H9 (cell line): Measurements from ENCODE around the gene MAGEA4. TPM values are rescaled to one million over a fixed set of nuclear protein-coding genes. Genes with fewer than 3 reads are reported as not detected.

Source experiments
- DNase-seq: peaks from one replicate; pipeline ENCODE4 v3.0.0-alpha.2; 2017
- H2AFZ ChIP-seq: one replicate; pipeline ENCODE4 v1.6.1; 2013; ENCODE audit warnings: mild to moderate bottlenecking, low read length, control low read depth, moderate library complexity
- H2AK5ac ChIP-seq: 2 replicates; pipeline ENCODE4 v1.6.1; 2013; ENCODE audit warnings: low read length, control low read depth, mixed read lengths; ENCODE audit not compliant: insufficient read length
- H2BK120ac ChIP-seq: one replicate; pipeline ENCODE4 v1.6.1; 2013; ENCODE audit warnings: low read depth, mild to moderate bottlenecking, low read length, control low read depth, inconsistent platforms; ENCODE audit not compliant: poor library complexity, severe bottlenecking
- H2BK12ac ChIP-seq: 2 replicates; pipeline ENCODE4 v1.6.1; 2013; ENCODE audit warnings: low read length, control low read depth, mixed read lengths, low read depth; ENCODE audit not compliant: insufficient read length
- H2BK15ac ChIP-seq: 2 replicates; pipeline ENCODE4 v1.6.1; 2013; ENCODE audit warnings: low read depth, low read length, control low read depth
- H2BK20ac ChIP-seq: one replicate; pipeline ENCODE4 v1.6.1; 2013; ENCODE audit warnings: low read depth, mild to moderate bottlenecking, low read length, control low read depth, inconsistent platforms; ENCODE audit not compliant: poor library complexity, severe bottlenecking
- H2BK5ac ChIP-seq: 2 replicates; pipeline ENCODE4 v1.6.1; 2013; ENCODE audit warnings: low read length, control low read depth, mixed read lengths; ENCODE audit not compliant: insufficient read length
- H3K14ac ChIP-seq: 2 replicates; pipeline ENCODE4 v1.6.1; 2013; ENCODE audit warnings: low read length, control low read depth; ENCODE audit not compliant: insufficient read depth
- H3K18ac ChIP-seq: 2 replicates; pipeline ENCODE4 v1.6.1; 2013; ENCODE audit warnings: low read depth, mild to moderate bottlenecking, mixed read lengths, low read length, control low read depth; ENCODE audit not compliant: insufficient read length
- H3K23ac ChIP-seq: 2 replicates; pipeline ENCODE4 v1.6.1; 2013; ENCODE audit warnings: low read length, control low read depth, mixed read lengths, low read depth; ENCODE audit not compliant: insufficient read length
- H3K23me2 ChIP-seq: 2 replicates; pipeline ENCODE4 v1.6.1; 2013; ENCODE audit warnings: low read depth, mild to moderate bottlenecking, mixed read lengths, low read length, control low read depth; ENCODE audit not compliant: insufficient read length, poor library complexity, severe bottlenecking
- H3K27ac ChIP-seq: 2 replicates; pipeline ENCODE4 v1.5.1; 2013; ENCODE audit warnings: low read length, control low read depth, mixed read lengths, low read depth; ENCODE audit not compliant: insufficient read length
- H3K27me3 ChIP-seq: 2 replicates; pipeline ENCODE4 v1.6.1; 2013; ENCODE audit warnings: low read length, control low read depth, inconsistent platforms; ENCODE audit not compliant: insufficient read depth
- H3K4ac ChIP-seq: 2 replicates; pipeline ENCODE4 v1.6.1; 2013; ENCODE audit warnings: low read depth, mild to moderate bottlenecking, control low read depth, inconsistent platforms, low read length, moderate library complexity
- H3K4me1 ChIP-seq: 2 replicates; pipeline ENCODE4 v1.6.1; 2013; ENCODE audit warnings: low read length, control low read depth, inconsistent platforms; ENCODE audit not compliant: insufficient read depth
- H3K4me2 ChIP-seq: 2 replicates; pipeline ENCODE4 v1.6.1; 2013; ENCODE audit warnings: low read length, control low read depth, mixed read lengths; ENCODE audit not compliant: insufficient read length, insufficient read depth
- H3K56ac ChIP-seq: 2 replicates; pipeline ENCODE4 v1.6.1; 2013; ENCODE audit warnings: low read depth, mild to moderate bottlenecking, mixed read lengths, low read length, control low read depth; ENCODE audit not compliant: insufficient read length
- H3K79me1 ChIP-seq: 2 replicates; pipeline ENCODE4 v1.6.1; 2013; ENCODE audit warnings: low read depth, mild to moderate bottlenecking, moderate library complexity, low read length, control low read depth, inconsistent platforms; ENCODE audit not compliant: insufficient read depth, poor library complexity, severe bottlenecking
- H3K79me2 ChIP-seq: 2 replicates; pipeline ENCODE4 v1.6.1; 2013; ENCODE audit warnings: low read length, control low read depth, inconsistent platforms; ENCODE audit not compliant: insufficient read depth
- H3K9ac ChIP-seq: 2 replicates; pipeline ENCODE4 v1.6.1; 2013; ENCODE audit warnings: low read length, control low read depth, mixed read lengths; ENCODE audit not compliant: insufficient read length; ENCODE audit errors: extremely low read depth
- H3K9me3 ChIP-seq: one replicate; pipeline ENCODE4 v1.6.1; 2013; ENCODE audit warnings: low read depth, low read length, inconsistent platforms; ENCODE audit not compliant: control insufficient read depth
- H3T11ph ChIP-seq: one replicate; pipeline ENCODE4 v1.6.1; 2013; ENCODE audit warnings: mild to moderate bottlenecking, low read length, control low read depth, inconsistent platforms
- H4K20me1 ChIP-seq: one replicate; pipeline ENCODE4 v1.6.1; 2013; ENCODE audit not compliant: control insufficient read depth, insufficient read length, insufficient read depth
- H4K5ac ChIP-seq: 2 replicates; pipeline ENCODE4 v1.6.1; 2013; ENCODE audit warnings: low read depth, mild to moderate bottlenecking, mixed read lengths, low read length, control low read depth; ENCODE audit not compliant: insufficient read length
- H4K8ac ChIP-seq: replicated peaks from 2 replicates; pipeline ENCODE4 v1.6.1; 2013; ENCODE audit warnings: low read length, control low read depth, mixed read lengths, low read depth; ENCODE audit not compliant: insufficient read length
- H4K91ac ChIP-seq: 2 replicates; pipeline ENCODE4 v1.6.1; 2013; ENCODE audit warnings: low read depth, mild to moderate bottlenecking, moderate library complexity, mixed read lengths, low read length, control low read depth; ENCODE audit not compliant: insufficient read length
- H3K27ac Mint-ChIP-seq, 3 experiments: 2 replicates in 2 of 3; 3 replicates in 1 of 3; pipeline ENCODE4 v1.8.0; 2020 to 2021; ENCODE audit warnings: mixed read lengths in 3 of 3, mild to moderate bottlenecking in 1 of 3, moderate library complexity in 1 of 3
- H3K27me3 Mint-ChIP-seq: 2 replicates; pipeline ENCODE4 v1.8.0; 2021; ENCODE audit warnings: low read depth, mild to moderate bottlenecking, moderate library complexity, mixed read lengths
- H3K36me3 Mint-ChIP-seq, 3 experiments: 2 replicates in 2 of 3; 3 replicates in 1 of 3; pipeline ENCODE4 v1.8.0; 2020 to 2021; ENCODE audit warnings: low read depth in 3 of 3, mixed read lengths in 3 of 3; ENCODE audit not compliant: insufficient read depth in 1 of 3
- H3K4me1 Mint-ChIP-seq, 2 experiments: 2 replicates each; pipeline ENCODE4 v1.8.0; 2020; ENCODE audit warnings: mixed read lengths in 2 of 2
- H3K4me3 Mint-ChIP-seq, 2 experiments: 2 replicates in 1 of 2; 3 replicates in 1 of 2; pipeline ENCODE4 v1.8.0; 2020 to 2021; ENCODE audit warnings: mild to moderate bottlenecking in 2 of 2, mixed read lengths in 2 of 2, moderate library complexity in 1 of 2
- H3K9me3 Mint-ChIP-seq, 2 experiments: 2 replicates in 1 of 2; 3 replicates in 1 of 2; pipeline ENCODE4 v1.8.0; 2020; ENCODE audit warnings: mild to moderate bottlenecking in 2 of 2, mixed read lengths in 2 of 2, moderate library complexity in 1 of 2
- CTCF ChIP-seq: fragments of 200-600 bp; sonication (generic); conservative IDR thresholded peaks from 3 replicates; pipeline ENCODE4 v1.8.0; 2021; ENCODE audit warnings: antibody characterized with exemption, mild to moderate bottlenecking
- WGBS: extraction: QIAGEN DNeasy Blood & Tissue Kit; methylation state at CpG from one replicate; pipeline ENCODE4 v1.1.7; 2013; ENCODE audit warnings: missing lambda C conversion rate, low lambda C conversion rate, mixed read lengths; ENCODE audit not compliant: insufficient read length; ENCODE audit errors: extremely low coverage; 5-methylcytosine and 5-hydroxymethylcytosine counted together
- total RNA-seq: library from RNA; stranded (reverse); gene quantifications from 2 replicates; pipeline ENCODE4 v1.2.1, GENCODE V29; 2021

Gene MAGEA4
- total RNA-seq, 1 experiment from 2014 or later = 0.68 TPM

GRCh38 chrX:151929126-151929525, 16.4 kb downstream of the MAGEA4 start:
- Histone ChIP-seq H3K14ac (no peak overlapping the region), H2AFZ (no peak overlapping the region), H2BK12ac (no peak overlapping the region), H3T11ph (no peak overlapping the region), H4K5ac (no peak overlapping the region), H2BK5ac (no peak overlapping the region), H3K4ac (no peak overlapping the region), H2BK120ac (no peak overlapping the region), H3K27ac (no peak overlapping the region), H3K27me3 (no peaks in the 10 kb centered on the region), H3K79me2 (no peaks in the 10 kb centered on the region), H4K91ac (no peak overlapping the region), H3K79me1 (no peaks in the 10 kb centered on the region), H3K18ac (no peak overlapping the region), H3K23me2 (no peaks in the 10 kb centered on the region), H3K4me1 (no peaks in the 10 kb centered on the region), H4K20me1 (no peaks in the 10 kb centered on the region), H3K56ac (no peak overlapping the region), H4K8ac (no peak overlapping the region), H3K9ac (no peak overlapping the region), H2BK15ac (no peak overlapping the region), H2BK20ac (no peak overlapping the region), H3K23ac (no peak overlapping the region), H2AK5ac (no peak overlapping the region), H3K9me3 (peaks cover 46% of the 10 kb centered on the region), H3K4me2 (no peak overlapping the region)
- Mint-ChIP-seq H3K4me1 (peaks cover 3 to 4% of the 10 kb centered on the region in 2 experiments; a peak in 1 of 4 replicates), H3K27me3 (no peaks in the 10 kb centered on the region; the same call in 1 of the 2 replicates), H3K36me3 (peaks cover 0 to 2% (median 0%) of the 10 kb centered on the region in 3 experiments; a peak in 3 of 7 replicates), H3K27ac (peak overlapping the region in 1 of 3 experiments; percentile 71; a peak in 1 of 7 replicates), H3K9me3 (peaks cover 67 to 68% of the 10 kb centered on the region in 2 experiments), H3K4me3 (no peak overlapping the region)
- no CpG with 5 or more reads among the region's 4 CpGs for WGBS
- DNase-seq = no peak
- TF ChIP-seq CTCF = no peak
